ENCODE results near the gene PSMC3. TPM values are rescaled to one million over a fixed set of nuclear protein-coding genes. Genes with fewer than 3 reads are reported as not detected.

The PSMC3 gene
- total RNA-seq, 1 donor from 2014 or later = 108 TPM

- H3K9me3 Mint-ChIP-seq (ENCODE audit: low read depth) = no peaks in the 10 kb centered on the region
- no peak for DNase-seq (ENCODE audit: low spot score)
- no peak for TF ChIP-seq CTCF (IDR thresholded peaks at IDR 0.05)
- H3K36me3 Mint-ChIP-seq (ENCODE audit: low read depth) = no peaks in the 10 kb centered on the region
- H3K27me3 Mint-ChIP-seq (ENCODE audit: low read depth) = no peaks in the 10 kb centered on the region
- no peak overlapping the region for H3K4me3 Mint-ChIP-seq (ENCODE audit: unreplicated experiment)
- H3K4me1 Mint-ChIP-seq (ENCODE audit: low read depth) = no peaks in the 10 kb centered on the region
- H3K27ac Mint-ChIP-seq (ENCODE audit: unreplicated experiment) = no peak overlapping the region
These were observed 49.5 kb downstream of the PSMC3 start for GRCh38 chr11:47376525-47377371.

GRCh38 chr11:47376107-47376524 is 50.1 kb downstream of the PSMC3 start:
- Mint-ChIP-seq H3K36me3 (ENCODE audit: low read depth) (no peaks in the 10 kb centered on the region), H3K27ac (ENCODE audit: unreplicated experiment) (no peak overlapping the region), H3K4me1 (ENCODE audit: low read depth) (no peaks in the 10 kb centered on the region), H3K4me3 (ENCODE audit: unreplicated experiment) (no peak overlapping the region), H3K27me3 (ENCODE audit: low read depth) (no peaks in the 10 kb centered on the region), H3K9me3 (ENCODE audit: low read depth) (no peaks in the 10 kb centered on the region)
- DNase-seq (ENCODE audit: low spot score) = no peak
- no peak for TF ChIP-seq CTCF (IDR thresholded peaks at IDR 0.05)

GRCh38 chr11:47375546-47376085 is 50.6 kb downstream of the PSMC3 start:
- Mint-ChIP-seq H3K4me1 (ENCODE audit: low read depth) (no peaks in the 10 kb centered on the region), H3K36me3 (ENCODE audit: low read depth) (no peaks in the 10 kb centered on the region), H3K27ac (ENCODE audit: unreplicated experiment) (no peak overlapping the region), H3K9me3 (ENCODE audit: low read depth) (no peaks in the 10 kb centered on the region), H3K4me3 (ENCODE audit: unreplicated experiment) (no peak overlapping the region), H3K27me3 (ENCODE audit: low read depth) (no peaks in the 10 kb centered on the region)
- no peak for TF ChIP-seq CTCF (IDR thresholded peaks at IDR 0.05)
- no peak for DNase-seq (ENCODE audit: low spot score)

GRCh38 chr11:47375020-47375419 is 51.2 kb downstream of the PSMC3 start:
- DNase-seq (ENCODE audit: low spot score) = no peak
- Mint-ChIP-seq H3K4me3 (ENCODE audit: unreplicated experiment) (no peak overlapping the region), H3K9me3 (ENCODE audit: low read depth) (no peaks in the 10 kb centered on the region), H3K27me3 (ENCODE audit: low read depth) (no peaks in the 10 kb centered on the region), H3K27ac (ENCODE audit: unreplicated experiment) (no peak overlapping the region), H3K36me3 (ENCODE audit: low read depth) (no peaks in the 10 kb centered on the region), H3K4me1 (ENCODE audit: low read depth) (no peaks in the 10 kb centered on the region)
- TF ChIP-seq CTCF (IDR thresholded peaks at IDR 0.05) = no peak

- Mint-ChIP-seq H3K4me3 (ENCODE audit: unreplicated experiment) (no peak overlapping the region), H3K27ac (ENCODE audit: unreplicated experiment) (no peak overlapping the region), H3K27me3 (ENCODE audit: low read depth) (no peaks in the 10 kb centered on the region), H3K4me1 (ENCODE audit: low read depth) (no peaks in the 10 kb centered on the region), H3K9me3 (ENCODE audit: low read depth) (no peaks in the 10 kb centered on the region), H3K36me3 (ENCODE audit: low read depth) (no peaks in the 10 kb centered on the region)
- DNase-seq (ENCODE audit: low spot score) = no peak
- TF ChIP-seq CTCF (IDR thresholded peaks at IDR 0.05) = no peak
These were observed 51.6 kb downstream of the PSMC3 start for GRCh38 chr11:47374720-47375019.
